ENCODE measurements around the gene UGCG.

DNA sequence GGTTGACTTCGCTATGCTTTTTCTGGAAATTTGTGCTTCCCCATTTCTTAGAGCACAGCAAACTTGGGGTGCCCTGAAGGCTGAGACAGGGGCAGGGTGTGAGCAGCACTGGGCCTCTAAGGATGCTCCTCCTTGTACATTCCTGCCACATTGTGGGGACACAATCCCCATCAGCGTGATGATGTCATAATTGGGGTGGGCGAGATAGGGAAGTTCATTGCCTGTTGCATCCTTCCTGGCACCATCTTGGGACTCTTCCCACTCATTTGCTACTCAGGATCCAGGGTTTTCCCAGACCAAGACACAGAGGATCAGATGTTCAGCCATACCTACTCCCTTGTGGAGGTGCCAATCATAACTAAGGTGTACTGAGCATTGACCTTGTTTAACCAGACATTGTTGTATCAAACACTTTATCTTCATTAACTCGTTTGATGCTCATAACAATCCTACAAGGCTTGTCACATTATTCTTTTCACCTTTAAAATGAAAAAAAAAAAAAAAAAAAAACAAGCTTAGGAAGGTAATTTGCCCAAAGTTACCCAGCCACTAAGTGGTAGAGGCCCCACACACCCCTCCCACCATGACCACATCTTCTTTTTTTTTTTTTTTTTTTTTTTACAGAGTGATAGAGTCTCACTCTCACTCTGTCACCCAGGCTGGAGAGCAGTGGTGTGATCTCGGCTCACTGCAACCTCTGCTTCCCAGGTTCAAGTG lies 87.6 kb downstream of the UGCG start:
- TF ChIP-seq, protein P1, sequence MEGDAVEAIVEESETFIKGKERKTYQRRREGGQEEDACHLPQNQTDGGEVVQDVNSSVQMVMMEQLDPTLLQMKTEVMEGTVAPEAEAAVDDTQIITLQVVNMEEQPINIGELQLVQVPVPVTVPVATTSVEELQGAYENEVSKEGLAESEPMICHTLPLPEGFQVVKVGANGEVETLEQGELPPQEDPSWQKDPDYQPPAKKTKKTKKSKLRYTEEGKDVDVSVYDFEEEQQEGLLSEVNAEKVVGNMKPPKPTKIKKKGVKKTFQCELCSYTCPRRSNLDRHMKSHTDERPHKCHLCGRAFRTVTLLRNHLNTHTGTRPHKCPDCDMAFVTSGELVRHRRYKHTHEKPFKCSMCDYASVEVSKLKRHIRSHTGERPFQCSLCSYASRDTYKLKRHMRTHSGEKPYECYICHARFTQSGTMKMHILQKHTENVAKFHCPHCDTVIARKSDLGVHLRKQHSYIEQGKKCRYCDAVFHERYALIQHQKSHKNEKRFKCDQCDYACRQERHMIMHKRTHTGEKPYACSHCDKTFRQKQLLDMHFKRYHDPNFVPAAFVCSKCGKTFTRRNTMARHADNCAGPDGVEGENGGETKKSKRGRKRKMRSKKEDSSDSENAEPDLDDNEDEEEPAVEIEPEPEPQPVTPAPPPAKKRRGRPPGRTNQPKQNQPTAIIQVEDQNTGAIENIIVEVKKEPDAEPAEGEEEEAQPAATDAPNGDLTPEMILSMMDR (IDR thresholded peaks at IDR 0.05), result no peak
- TF ChIP-seq POLR2A (IDR thresholded peaks at IDR 0.05), result no peak

Measured in testis (tissue), 2 donors.